ENCODE results near the gene NOLC1.

DNA sequence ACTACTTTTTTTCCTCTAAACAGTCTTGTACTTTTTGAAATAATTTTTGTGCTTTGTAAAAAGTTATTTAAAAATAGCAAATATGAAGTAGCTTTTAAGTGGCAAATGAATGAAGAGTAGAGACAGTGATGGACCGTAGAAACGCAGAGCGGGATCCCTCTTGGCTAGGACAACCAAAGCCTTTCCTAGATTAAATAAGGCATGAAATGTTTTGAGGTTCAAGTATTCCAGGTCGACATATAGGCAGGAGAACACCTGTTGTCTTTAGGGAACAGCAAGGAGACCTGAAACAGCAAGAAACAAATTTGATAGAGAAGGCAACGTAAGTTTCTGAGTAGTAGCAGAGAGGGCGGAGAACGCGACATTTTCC is 20.0 kb upstream of the NOLC1 start:
- TF ChIP-seq, protein P1, sequence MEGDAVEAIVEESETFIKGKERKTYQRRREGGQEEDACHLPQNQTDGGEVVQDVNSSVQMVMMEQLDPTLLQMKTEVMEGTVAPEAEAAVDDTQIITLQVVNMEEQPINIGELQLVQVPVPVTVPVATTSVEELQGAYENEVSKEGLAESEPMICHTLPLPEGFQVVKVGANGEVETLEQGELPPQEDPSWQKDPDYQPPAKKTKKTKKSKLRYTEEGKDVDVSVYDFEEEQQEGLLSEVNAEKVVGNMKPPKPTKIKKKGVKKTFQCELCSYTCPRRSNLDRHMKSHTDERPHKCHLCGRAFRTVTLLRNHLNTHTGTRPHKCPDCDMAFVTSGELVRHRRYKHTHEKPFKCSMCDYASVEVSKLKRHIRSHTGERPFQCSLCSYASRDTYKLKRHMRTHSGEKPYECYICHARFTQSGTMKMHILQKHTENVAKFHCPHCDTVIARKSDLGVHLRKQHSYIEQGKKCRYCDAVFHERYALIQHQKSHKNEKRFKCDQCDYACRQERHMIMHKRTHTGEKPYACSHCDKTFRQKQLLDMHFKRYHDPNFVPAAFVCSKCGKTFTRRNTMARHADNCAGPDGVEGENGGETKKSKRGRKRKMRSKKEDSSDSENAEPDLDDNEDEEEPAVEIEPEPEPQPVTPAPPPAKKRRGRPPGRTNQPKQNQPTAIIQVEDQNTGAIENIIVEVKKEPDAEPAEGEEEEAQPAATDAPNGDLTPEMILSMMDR (IDR thresholded peaks at IDR 0.05): no peak
- TF ChIP-seq, protein P2, sequence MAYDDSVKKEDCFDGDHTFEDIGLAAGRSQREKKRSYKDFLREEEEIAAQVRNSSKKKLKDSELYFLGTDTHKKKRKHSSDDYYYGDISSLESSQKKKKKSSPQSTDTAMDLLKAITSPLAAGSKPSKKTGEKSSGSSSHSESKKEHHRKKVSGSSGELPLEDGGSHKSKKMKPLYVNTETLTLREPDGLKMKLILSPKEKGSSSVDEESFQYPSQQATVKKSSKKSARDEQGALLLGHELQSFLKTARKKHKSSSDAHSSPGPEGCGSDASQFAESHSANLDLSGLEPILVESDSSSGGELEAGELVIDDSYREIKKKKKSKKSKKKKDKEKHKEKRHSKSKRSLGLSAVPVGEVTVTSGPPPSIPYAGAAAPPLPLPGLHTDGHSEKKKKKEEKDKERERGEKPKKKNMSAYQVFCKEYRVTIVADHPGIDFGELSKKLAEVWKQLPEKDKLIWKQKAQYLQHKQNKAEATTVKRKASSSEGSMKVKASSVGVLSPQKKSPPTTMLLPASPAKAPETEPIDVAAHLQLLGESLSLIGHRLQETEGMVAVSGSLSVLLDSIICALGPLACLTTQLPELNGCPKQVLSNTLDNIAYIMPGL (CRISPR knock-in tag; IDR thresholded peaks at IDR 0.05; ENCODE audit: borderline replicate concordance): no peak
- TF ChIP-seq SMC3 (IDR thresholded peaks at IDR 0.05) (no peak), NFE2L2 (conservative IDR thresholded peaks at IDR 0.05; ENCODE audit: low read length) (no peak), POLR2A (IDR thresholded peaks at IDR 0.05; ENCODE audit: low read length) (no peak)
